ENCODE results near the gene PCSK9.
A peak's percentile ranks its signal among the peaks of the same experiment; 100 is the strongest.

PCSK9 gene

DNA sequence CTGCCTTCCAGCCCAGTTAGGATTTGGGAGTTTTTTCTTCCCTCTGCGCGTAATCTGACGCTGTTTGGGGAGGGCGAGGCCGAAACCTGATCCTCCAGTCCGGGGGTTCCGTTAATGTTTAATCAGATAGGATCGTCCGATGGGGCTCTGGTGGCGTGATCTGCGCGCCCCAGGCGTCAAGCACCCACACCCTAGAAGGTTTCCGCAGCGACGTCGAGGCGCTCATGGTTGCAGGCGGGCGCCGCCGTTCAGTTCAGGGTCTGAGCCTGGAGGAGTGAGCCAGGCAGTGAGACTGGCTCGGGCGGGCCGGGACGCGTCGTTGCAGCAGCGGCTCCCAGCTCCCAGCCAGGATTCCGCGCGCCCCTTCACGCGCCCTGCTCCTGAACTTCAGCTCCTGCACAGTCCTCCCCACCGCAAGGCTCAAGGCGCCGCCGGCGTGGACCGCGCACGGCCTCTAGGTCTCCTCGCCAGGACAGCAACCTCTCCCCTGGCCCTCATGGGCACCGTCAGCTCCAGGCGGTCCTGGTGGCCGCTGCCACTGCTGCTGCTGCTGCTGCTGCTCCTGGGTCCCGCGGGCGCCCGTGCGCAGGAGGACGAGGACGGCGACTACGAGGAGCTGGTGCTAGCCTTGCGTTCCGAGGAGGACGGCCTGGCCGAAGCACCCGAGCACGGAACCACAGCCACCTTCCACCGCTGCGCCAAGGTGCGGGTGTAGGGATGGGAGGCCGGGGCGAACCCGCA, at the start of gene PCSK9:
TSS of gene PCSK9 (plus strand) at position 207 of the 741 bp plus-strand sequence. CDS start at position 497, 290 bp downstream.
- DNase-seq = no peak

DNA sequence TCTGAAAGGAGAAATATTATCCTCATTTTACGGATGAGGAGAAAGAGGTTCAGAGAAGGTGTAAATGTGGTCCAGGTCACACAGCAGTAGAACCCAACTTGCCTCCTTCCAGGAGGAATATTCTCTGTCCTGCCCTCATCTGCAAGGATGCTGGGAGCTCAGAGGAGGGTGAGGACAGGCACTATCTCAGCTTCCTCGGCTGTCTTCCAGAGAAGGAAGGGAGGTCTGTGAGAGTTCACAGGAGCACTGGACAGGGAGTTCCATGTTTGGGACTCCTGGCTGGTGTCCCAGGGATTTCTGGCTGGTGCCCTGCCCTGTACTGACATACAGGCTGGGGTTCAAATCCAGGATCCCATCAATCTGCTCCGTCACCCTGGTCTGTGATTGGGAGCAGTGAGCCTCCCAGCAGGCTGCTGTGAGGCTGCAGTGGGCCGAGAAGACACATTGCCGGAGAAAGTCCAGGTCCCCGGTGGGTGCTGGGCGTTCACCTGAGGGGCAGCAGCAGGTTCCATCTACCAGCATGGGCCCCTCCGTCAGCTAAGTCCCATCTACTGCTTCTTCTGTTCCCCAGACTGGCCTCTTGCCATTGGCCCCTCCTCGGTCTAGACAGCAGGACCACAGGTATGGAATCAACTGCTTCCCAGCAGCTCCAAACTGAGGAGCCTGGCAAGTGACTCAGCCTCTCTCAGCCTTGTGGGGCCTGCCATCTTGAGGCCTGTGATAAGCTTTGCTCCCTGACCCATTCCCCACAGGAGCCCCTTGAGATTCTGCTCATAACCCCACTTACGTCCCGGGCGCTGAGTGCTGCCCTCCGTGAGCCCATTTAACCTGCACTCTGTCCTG, 49.2 kb upstream of the PCSK9 start:
- no peak for DNase-seq

DNA sequence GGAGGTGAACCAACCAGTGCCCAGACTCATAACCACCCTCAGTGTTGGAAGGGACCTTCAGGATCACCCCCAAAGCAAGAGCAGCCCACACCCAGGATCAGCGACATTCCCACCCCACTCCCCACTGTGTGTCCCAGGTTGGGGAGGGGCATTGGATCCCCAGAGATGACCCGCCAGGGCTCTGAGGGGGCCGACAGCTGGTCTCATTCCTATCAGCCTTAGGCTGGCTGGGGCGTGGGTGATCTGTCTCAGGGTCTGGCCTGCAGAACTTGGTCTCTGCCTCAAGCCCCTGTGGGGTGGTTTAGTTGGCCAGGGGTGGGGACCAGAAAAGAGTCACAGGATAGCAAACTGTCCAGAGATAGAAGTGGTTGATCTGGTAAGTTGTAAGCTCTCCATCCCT, 48.4 kb upstream of the PCSK9 start:
- no peak for DNase-seq

DNA sequence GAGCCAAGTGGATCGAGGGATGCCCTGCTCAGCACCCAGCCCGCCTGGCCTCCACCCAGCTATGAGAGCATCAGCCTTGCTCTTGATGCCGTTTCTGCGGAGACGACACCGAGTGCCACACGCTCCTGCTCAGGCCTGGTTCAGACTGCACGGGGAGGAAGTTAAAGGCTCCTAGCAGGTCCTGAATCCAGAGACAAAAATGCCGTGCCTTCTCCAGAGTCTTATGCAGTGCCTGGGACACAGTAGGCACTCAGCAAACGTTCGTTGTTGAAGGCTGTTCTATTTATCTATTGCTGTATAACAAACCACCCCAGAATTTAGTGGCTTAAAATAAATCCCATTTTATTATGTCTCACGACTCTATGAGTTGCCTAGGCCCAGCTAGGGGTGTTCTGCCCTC, 47.4 kb upstream of the PCSK9 start:
- DNase-seq = no peak

DNA sequence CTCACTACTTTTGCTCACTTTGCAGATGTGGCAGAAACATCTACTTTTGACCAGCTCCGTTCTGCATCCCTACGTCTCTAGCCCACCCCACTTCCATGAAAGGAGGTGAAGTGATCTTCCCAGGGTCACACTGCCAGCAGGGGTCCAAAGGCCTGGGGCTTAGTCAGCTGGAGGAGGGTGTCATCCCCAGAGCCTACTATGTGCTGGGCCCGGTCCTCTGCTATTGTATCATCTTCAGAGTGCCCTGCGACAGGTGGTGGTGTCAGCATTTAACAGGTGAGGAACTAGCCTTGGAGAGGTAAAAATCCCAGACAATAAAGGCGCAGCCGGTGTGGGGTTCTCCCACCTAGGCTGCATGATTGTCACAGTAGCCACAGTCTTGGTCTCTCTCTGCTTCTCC, 46.2 kb upstream of the PCSK9 start:
- DNase-seq = no peak

DNA sequence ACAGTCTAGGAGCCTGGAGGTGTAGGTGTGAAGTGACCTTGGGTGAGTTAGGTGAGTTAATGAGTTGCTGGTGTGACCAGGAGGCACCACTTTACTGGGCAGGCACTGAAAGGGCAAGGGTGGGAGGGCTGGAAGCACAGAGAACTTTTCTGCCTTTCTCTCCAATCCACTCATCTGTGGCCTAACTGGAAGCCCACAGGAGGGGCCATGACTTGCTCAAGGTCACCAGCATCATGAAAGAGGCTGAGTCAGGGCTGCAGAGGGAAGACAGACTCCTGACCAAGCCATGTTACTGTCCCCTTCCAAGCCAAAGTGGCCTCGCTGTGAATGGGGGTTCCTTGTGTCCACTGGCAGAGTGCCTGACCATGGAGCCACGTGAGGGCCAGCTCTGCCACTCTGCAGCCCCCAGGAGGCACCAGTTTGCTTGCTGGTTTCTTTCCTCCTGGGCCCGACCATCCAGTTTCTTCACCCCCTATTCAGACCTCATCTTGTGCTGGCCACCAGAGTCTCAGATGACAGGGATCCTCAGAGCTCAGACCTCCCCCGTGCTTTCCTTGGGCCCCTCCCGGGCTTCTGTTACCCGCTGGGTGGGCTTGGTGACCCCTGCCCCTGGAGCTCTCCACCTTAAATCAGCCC, 44.9 kb upstream of the PCSK9 start:
- DNase-seq = no peak

DNA sequence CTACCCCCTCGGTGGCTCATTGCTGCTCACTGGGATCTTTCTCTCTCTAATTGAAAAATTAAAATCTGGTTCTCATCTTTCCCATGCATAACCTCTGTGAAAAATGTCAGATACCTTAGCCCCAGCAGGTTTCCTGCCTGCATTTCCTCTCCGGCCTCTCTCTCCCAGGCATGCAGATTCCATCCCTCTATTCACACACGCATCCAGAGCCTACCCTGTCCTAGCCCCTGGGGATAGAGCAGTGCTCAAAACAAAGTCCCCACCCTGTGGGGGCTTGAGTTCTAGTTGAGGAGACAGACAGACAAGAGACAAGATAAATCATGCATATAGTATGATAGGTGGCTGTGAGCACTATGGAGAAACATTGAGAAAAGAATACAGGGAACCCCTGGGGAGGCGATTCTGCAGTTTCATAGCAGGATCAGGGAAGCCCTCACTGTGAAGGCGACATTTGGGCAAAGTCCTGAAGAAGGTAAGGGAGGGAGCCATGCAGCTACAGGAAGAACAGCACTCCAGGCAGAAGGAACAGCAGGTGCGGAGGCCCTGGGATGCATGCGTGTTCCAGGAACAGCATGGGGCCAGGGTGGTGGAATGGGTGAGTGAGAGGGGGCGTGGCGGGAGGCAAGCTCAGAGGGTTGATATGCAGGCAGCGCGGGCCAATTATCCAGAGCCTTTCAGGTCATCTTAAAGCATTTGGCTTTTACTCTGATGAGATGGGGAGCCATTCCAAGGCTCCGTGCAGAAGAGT, 44.2 kb upstream of the PCSK9 start:
- no peak for DNase-seq

DNA sequence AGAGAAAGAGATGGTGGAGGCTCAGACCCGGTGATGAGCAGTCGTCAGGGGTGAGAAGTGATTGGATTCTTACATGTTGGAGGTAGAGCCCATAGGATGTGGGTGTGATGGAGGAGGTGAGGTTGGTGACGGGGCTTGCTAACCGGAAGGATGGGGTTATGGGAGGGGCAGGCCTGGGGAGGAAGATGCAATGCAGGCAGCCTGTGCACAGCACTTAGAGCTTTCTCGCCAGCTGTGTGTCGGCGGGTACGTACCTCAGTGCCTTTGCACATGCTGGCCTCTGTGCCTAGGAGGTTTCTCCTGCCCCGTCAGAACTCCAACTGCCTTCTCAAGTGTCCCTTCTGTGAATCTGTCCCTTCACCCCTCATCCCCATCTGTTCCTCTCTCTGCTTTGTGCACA, 43.5 kb upstream of the PCSK9 start:
- DNase-seq = no peak

DNA sequence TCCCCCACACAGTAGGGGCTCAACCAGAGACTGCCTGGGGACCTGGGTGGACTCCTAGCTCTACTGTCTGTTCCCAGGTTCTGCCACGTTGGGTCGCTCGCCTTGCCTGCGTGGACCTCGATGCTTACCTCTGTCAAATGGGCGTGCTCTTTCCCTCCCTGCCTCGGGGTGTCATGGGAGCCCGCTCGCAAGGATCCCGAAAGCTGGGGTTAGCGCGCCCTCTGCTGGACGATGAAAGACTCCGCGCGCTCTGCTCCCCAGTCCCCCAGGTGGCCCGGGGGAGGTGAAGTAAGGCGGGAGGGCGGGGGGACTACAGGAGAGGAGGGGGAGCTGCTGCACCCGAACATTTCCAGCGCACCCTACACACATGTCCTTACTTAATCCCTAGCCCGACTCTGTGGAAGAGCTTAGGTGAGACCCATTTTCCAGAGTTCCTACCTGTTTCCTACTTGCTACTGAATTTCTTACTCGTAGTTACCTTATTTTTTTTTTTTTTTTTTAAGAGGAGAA, 42.9 kb upstream of the PCSK9 start:
- DNase-seq = peak; percentile 67 to 72

DNA sequence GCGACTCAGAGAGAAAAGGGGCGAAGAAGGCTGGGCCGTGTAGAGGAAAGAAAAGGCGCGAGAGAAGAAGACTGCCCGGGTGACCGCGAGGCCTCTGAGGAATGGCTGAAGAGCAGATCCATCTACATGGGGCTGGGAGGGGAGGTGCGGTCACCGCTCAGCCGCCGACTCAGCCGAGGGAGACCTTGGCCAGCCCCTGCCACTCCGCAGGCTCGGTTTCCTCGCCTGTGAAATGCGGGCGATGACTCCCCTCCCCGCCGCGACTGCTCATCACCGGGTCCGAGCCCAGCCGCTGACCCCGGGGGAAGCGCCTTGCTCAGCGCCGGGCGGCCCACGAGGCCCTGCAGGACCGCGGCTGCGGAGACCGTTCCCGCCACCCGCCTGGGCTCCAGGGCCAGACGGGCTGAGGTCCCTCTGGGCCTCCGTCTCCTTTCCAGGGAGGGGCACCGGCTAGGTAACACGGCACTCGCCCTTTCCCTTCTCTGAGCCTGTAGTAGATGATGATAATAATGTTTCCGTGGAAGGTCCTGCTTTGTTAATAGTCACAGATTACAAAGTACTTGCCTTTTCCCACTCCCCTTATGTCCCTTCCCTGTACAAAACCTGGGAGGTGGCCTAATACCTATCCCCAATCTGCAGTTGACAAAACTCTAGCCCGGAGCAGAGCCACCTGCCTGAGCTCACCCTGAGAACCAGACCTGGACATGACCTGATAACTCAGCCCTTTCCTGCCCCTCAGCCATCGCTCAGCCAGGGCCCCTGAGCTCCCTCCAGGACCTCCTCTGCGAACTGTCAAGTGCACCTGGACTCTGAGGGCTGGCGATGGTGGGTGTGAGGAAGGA, 42.3 kb upstream of the PCSK9 start:
- no peak for DNase-seq

DNA sequence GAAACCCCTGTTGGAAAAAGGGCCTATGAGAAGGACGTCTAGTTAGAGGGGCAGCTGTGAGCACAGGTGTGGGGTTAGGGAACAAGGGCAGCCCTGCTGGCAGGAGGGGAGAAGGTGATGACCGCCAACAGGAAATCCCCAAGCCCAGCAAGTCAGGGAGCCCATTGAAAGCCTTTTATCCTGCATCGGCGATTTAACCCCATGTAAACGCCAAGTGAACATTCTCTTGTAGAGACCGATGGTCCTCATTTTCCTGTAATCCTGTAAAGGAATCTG, 41.7 kb upstream of the PCSK9 start:
- no peak for DNase-seq

DNA sequence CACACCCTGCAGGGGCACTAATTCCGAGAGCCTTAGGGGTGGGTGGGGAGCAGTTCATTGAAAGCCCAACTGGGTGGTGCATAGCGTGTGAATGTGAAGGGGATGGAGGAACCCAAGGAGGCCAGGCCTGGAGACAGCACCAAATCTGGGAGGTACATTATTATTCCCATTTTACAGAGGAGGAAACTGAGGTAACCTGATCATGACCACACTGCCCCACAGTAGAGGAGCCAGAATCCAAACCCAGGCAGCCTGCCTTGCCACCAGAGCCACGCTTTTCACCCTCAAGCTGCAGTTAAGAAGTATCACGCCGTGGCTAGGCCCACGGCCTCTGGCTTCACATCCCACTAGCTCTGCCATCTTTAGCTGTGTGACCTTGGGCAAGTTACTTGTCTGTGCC, 41.2 kb upstream of the PCSK9 start:
- no peak for DNase-seq

DNA sequence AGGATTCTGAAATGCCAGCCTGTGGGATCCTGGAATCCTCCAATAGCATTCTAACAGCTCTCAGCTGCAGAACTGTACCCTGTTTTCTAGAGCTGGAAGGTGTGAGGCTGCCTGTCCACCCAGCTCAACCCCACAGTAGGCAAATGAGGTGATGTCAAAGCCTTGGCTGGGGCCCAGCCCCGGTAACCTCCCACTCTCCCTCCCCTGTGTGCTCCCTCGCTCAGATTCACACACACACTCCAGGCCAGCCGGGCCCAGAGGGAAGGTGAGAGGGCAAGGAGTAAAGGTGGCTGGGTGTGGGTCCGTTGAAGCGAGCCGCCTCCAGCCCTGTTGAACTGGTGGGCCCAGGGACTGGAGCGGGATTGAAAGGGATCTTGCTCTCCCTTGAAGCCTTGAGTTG, 40.7 kb upstream of the PCSK9 start, which contains the start of gene BSND:
TSS of gene BSND (plus strand) at position 257 of the 400 bp plus-strand sequence. CDS start 254 bp downstream, outside the sequence.
- DNase-seq = no peak

DNA sequence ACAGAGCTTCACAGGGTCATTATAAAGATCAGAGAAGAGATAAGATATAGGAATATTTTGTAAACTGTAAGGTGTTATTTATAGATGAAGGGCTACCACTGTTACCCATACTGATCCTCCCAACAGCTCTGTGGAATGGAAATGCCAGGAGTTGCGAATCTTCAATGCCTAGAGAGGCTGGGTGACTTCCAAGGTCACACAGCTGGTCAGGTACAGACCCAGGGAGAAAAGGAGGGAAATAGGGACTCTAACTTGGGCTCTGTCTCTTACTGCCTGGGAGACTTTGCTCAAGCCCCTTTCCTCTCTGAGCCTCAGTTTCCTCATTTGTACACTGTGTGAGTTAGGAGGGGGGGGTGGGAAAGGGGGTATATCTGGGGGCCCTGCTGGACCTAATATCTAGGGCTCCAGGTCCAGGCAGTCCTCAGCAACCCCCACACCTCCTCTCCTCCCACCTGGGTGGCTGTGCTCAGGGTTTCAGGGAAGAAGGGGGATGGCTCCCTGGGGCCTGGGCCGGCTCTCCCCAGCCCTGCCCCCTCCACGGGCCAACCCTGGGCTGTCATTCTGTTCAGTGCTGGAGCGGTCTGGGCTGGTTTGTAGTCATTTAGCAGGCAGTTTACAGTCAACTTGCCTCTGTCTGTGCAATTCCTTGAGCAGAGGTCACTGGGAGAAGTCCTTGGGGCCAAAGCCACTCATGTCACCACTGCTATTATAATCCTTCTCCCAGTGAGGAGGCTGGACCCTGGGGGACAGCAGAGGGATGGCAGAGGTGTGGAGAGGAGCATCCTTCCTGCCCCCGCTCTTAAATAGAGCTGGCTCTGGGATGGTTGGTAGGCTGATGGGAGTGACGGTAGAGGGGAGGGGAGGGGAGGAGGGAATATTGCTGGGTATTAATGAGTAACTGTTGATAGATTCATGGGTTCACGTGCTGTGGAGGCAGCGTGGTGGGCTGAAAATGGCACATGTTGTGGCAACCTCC, 39.0 kb upstream of the PCSK9 start:
- no peak for DNase-seq

DNA sequence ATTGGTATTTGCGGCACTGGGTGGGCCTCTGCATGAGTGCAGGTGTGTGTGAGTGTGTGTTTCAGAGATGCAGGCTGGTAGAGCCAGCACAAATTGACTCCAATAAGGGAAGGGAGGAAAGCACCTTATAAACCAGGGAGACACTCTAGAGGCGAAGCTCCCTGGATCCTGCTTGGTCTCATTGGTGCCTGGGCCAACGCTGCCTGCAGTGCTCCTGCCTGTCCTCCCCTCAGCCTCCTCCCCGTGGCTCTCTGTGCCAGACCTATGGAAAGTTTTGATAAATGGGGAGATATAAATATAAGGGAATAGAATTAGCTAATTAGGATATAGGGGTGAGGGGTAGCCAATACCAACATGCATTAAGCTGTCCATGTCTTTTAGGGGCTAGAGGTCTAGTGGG, 38.0 kb upstream of the PCSK9 start:
- no peak for DNase-seq

DNA sequence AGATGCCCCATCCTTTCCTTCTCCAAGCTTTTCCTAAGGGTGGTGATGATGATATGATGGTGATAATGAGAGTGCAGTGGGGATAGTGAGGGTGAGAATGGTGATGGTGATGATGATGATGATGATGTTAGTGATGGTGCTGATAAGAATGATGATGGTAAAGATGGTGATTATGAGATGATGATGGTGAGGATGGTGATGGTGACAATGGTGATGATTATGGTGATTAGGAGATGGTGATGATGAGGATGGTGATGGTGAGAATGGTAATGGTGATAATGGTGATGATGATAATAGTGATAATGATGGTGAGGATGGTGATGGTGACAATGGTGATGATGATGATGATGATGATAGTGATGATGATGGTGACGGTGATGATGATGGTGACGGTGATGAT, 36.7 kb upstream of the PCSK9 start:
- DNase-seq = no peak

DNA sequence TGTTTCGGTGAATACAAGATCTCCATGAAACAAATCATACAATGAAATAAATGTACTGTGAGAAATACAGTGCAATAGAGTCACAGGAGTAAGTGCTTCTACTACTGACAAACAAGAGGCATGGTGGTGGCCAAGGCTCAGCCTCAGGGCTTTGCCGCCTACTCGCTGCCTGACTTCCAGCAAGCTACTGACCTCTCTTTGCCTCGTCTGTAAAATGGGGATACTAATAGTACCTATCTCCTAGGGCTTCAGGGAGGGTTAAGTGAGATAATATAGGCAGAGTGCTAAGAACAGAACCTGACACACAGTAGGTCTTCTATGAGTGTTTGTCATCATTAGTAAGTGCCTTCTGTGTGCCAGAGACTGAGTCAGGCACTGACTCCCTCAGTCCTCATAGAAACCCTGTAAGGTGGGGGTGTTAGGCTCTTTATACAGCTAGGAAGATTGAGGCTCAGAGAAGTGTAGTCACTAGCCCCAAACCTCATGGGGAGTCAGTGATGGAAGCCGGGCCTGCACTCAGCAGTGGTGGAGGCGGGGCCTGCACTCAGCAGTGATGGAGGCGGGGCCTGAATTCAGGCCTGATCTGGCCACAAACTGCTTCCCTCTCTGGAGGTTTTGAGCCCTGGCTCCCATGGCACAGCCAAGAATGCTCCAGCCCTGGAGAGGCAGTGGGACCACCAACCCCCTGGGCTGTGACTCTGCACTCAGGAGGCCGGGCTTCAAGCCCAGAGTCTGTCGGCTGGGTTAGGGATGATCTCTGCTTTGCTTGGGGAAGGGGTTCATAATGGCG, 33.8 kb upstream of the PCSK9 start:
- no peak for DNase-seq

DNA sequence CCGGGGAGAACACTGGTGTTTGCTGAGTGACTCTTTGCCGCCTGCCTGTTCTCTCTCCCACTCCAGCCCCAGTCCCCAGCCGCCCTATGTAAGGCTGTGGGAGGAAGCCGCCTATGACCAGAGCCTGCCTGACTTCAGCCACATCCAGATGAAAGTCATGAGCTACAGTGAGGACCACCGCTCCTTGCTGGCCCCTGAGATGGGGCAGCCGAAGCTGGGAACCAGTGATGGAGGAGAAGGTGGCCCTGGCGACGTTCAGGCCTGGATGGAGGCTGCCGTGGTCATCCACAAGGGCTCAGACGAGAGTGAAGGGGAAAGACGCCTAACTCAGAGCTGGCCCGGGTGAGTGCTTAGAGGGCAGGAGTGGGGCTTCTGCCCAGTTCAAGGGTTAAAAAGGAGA, 32.4 kb upstream of the PCSK9 start:
- DNase-seq = no peak

DNA sequence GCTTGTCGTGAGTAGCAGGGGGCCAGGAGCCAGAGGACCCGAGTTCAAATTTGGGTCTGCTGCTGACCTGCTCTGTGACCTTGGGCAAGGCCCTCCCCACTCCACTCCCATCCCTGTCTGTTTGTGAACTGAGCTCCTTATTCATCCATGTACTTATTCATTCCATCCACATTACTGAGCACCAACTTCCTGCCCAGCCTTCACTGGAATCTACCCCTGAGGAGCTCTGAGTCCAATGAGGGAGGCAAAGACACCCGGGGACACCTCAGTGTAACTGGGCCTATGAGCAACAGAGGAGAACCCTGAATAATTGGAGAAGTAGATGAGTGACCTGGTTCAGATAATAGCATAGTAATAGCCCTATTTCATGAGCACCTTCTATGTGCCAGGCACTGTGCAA, 31.7 kb upstream of the PCSK9 start:
- no peak for DNase-seq

All from Kasumi-1 (cell line).